G401.6 (cell line): ENCODE data around the gene ACSF3.

ENCODE experiments used
- FAIRE-seq: peaks from 2 replicates; lab custom pipeline; 2012; peaks lifted over from hg19 to GRCh38; lab: Jason Lieb, UNC

The ACSF3 gene

DNA sequence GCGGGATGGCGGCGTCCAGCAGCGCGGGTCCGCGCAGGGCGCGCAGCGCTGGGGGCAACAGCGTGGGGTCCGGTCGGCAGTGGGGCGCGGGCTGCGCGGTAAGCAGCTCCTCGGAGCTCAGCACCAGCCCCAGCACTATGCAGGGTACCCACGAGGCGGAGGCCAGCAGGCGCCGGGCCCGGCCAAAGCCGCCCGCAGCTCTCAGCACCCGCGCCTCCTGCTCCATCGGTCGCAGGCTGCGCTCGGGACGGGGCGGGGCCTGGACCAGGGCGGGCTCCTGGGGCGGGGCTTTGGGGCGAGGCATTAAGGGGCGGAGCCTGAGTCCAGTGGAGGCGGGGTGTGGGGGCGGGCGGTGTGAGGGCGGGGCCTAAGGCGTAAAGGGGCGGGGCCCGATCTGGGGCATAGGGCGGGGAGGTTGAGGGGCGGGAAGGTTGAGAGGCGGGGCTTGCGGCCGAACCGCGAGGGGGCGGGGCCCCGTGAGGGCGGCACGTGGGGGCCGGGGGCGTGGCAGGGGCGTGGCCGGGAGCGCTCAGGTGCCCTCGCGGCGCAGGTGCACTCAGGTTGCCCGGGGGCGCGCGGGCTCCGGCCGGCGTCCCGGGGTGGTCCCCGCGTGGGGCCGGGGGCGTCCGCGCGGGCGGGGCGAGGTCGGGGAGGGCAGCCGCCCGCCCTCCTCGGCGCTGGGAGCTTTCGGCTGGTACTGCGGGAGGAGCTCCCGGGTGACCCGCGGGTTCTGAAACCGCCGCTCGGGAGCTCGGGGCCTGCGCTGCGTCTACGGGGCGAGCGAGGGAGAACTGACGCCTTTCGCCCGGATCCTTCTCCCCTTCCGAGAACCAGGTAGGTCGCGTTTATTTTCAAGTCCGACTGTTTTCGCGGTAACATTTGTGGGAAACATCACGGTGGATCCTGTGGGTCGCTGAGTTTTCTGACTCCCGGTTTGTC, 108.1 kb downstream of the ACSF3 start:
- no peak for FAIRE-seq

- FAIRE-seq, result no peak
Observed at GRCh38 chr16:89202422-89203215, 109.0 kb downstream of the ACSF3 start.
